ENCODE results near the gene RHOT2.

DNA sequence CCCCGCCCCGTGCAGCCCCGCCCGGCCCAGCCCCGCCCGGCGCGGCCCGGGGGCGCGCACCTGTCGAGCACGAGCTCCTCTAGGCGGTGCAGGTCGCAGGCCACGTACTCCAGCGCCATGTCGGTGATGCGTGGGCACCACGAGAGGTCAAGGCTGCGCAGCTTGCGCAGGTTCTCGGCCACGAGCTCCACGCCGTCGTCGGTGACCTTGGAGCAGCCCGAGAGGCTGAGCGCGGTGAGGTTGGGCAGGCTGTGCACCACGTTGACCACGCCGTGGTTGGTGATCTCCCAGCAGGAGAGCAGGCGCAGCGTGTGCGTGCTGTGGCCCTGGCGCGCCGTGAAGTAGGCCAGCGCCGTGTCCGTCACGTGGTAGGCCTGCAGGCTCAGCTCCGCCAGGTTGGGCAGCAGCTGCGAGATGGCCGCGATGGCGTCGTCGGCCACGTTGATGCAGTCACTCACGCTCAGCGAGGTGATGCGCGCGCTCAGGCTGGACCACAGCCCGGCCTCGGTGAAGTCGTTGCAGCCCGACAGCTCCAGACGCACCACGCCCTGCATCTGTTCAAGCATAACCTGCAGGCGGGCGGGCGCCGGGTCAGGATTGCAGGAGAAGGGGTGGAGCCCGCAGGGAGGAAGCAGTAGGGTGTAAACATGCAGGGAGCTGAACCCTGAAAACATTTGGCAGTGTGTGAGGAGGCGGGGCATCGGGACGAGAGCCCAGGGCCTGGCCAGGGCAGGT, 27.6 kb downstream of the RHOT2 start:
- TF ChIP-seq, protein P1, sequence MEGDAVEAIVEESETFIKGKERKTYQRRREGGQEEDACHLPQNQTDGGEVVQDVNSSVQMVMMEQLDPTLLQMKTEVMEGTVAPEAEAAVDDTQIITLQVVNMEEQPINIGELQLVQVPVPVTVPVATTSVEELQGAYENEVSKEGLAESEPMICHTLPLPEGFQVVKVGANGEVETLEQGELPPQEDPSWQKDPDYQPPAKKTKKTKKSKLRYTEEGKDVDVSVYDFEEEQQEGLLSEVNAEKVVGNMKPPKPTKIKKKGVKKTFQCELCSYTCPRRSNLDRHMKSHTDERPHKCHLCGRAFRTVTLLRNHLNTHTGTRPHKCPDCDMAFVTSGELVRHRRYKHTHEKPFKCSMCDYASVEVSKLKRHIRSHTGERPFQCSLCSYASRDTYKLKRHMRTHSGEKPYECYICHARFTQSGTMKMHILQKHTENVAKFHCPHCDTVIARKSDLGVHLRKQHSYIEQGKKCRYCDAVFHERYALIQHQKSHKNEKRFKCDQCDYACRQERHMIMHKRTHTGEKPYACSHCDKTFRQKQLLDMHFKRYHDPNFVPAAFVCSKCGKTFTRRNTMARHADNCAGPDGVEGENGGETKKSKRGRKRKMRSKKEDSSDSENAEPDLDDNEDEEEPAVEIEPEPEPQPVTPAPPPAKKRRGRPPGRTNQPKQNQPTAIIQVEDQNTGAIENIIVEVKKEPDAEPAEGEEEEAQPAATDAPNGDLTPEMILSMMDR (IDR thresholded peaks at IDR 0.05; ENCODE audit: insufficient read depth, low read depth, low read length) = no peak
- peak; percentile 82 for TF ChIP-seq EZH2 (IDR thresholded peaks at IDR 0.05; ENCODE audit: insufficient read depth, low read length)
